ENCODE results near the gene LINS1.

DNA sequence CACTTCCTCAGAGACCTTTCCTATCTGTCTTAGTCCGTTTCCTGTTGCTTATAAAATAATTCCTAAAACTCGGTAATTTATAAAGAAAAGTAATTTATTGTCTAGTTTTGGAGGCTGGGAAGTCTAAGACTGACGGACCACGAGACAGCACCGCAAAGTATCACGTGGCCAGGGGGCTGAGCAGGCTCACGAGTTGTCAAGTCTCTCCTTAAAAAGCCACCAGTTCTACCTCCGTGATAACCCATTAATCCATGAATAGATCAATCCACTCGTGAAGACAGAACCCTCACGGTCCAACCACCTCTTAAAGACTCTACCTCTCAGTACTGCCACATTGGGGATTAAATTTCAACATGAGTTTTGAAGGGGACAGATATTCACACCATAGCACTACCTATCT is 821 bp downstream of the LINS1 start:
- TF ChIP-seq EZH2 (IDR thresholded peaks at IDR 0.05; ENCODE audit: insufficient read depth, poor library complexity, severe bottlenecking) = no peak
- TF ChIP-seq EZH2phosphoT487 (IDR thresholded peaks at IDR 0.05; ENCODE audit: insufficient read depth, low read depth) = no peak
